Gastroesophageal sphincter (tissue), 4 donors: Measurements from ENCODE around the gene PNPLA7. TPM values are rescaled to one million over a fixed set of nuclear protein-coding genes. Genes with fewer than 3 reads are reported as not detected.
A peak's percentile ranks its signal among the peaks of the same experiment; 100 is the strongest.

Experiments used
- ATAC-seq: fragments of 150-250 bp; one replicate; pipeline ENCODE4 v1.9.1; 2016; ENCODE audit warnings: mild to moderate bottlenecking, moderate library complexity
- H3K27ac ChIP-seq, 4 donors: fragments of 200-600 bp; sonication (generic) in 3 of 4; 1 replicate in 3 of 4; 2 replicates in 1 of 4; pipeline ENCODE4 v1.5.1; 2016 to 2019
- H3K27me3 ChIP-seq: fragments of 200-600 bp; sonication (generic); one replicate; pipeline ENCODE4 v1.5.1; 2019
- H3K36me3 ChIP-seq, 2 donors: fragments of 200-600 bp; sonication (generic); one replicate each; pipeline ENCODE4 v1.5.1; 2019; ENCODE audit warnings: control low read depth in 1 of 2
- H3K4me1 ChIP-seq, 3 donors: fragments of 200-600 bp; sonication (generic); 1 replicate in 2 of 3; 2 replicates in 1 of 3; pipeline ENCODE4 v1.5.1; 2016 to 2019; ENCODE audit warnings: control low read depth in 2 of 3
- H3K4me3 ChIP-seq, 2 donors: fragments of 200-600 bp; sonication (generic); one replicate each; pipeline ENCODE4 v1.5.1; 2019; ENCODE audit warnings: mild to moderate bottlenecking in 1 of 2, moderate library complexity in 1 of 2
- H3K9me3 ChIP-seq, 3 donors: fragments of 200-600 bp; sonication (generic); one replicate each; pipeline ENCODE4 v1.5.1; 2017 to 2019; ENCODE audit warnings: control low read depth in 2 of 3
- EP300 ChIP-seq: sonication (generic); formaldehyde crosslinking; IDR thresholded peaks from one replicate; pipeline ENCODE4 v1.6.1; 2017; ENCODE audit warnings: antibody characterized with exemption, mild to moderate bottlenecking
- POLR2A ChIP-seq, 2 donors: fragments of 450-650 bp; IDR thresholded peaks; one replicate each; pipeline ENCODE4 v1.6.1; 2017; ENCODE audit warnings: antibody characterized with exemption in 2 of 2, mild to moderate bottlenecking in 2 of 2, moderate library complexity in 1 of 2
- POLR2AphosphoS5 ChIP-seq: sonication (generic); formaldehyde crosslinking; IDR thresholded peaks from one replicate; pipeline ENCODE4 v1.6.1; 2017; ENCODE audit warnings: antibody characterized with exemption
- WGBS, 2 donors: methylation state at CpG; one replicate each; pipeline ENCODE4 v1.1.5; 2018; ENCODE audit warnings: low coverage in 1 of 2; 5-methylcytosine and 5-hydroxymethylcytosine counted together
- total RNA-seq, 4 donors: library from RNA; depleted of rRNA; stranded (reverse); fragments of >200 nt; gene quantifications; one replicate each; pipeline ENCODE4 v1.1.0, GENCODE V29; 2016
- TF ChIP-seq, protein P1 (sequence below), 4 experiments: fragments of 200-600 bp in 2 of 4; fragments of 450-650 bp in 2 of 4; sonication (generic) in 1 of 4; IDR thresholded peaks; one replicate each; pipeline ENCODE4 v1.5.1; 2017 to 2019; ENCODE audit warnings: antibody characterized with exemption in 4 of 4, mild to moderate bottlenecking in 2 of 4, moderate library complexity in 2 of 4

Gene PNPLA7
- total RNA-seq, 4 donors from 2014 or later: 2.0 to 11.2 (median 6.6) TPM

DNA sequence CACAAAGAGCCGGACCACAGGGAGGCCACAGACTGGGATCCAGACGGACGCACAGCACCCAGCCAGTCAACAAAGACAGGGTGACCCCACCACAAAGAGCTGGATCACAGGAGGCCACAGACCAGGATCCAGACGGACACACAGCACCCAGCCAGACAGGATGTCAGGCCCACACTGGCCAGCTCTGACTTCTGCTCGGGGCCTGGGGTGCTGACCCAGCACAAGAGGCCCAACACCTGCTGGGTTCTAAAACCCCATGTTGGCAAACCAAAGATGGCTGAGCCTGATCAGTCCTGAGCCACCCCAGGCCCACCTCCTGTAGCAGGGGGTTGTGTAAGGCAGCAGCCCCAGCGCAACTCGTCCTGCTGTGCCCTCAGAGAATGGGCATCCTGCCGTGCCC lies 33.8 kb upstream of the PNPLA7 start:
- H3K27me3 ChIP-seq: no peaks in the 10 kb centered on the region
- H3K9me3 ChIP-seq: no peaks in the 10 kb centered on the region
- no peak overlapping the region for H3K4me3 ChIP-seq
- TF ChIP-seq POLR2AphosphoS5 (no peak), POLR2A (IDR thresholded peaks at IDR 0.05) (no peak), EP300 (no peak)
- TF ChIP-seq, protein P1, sequence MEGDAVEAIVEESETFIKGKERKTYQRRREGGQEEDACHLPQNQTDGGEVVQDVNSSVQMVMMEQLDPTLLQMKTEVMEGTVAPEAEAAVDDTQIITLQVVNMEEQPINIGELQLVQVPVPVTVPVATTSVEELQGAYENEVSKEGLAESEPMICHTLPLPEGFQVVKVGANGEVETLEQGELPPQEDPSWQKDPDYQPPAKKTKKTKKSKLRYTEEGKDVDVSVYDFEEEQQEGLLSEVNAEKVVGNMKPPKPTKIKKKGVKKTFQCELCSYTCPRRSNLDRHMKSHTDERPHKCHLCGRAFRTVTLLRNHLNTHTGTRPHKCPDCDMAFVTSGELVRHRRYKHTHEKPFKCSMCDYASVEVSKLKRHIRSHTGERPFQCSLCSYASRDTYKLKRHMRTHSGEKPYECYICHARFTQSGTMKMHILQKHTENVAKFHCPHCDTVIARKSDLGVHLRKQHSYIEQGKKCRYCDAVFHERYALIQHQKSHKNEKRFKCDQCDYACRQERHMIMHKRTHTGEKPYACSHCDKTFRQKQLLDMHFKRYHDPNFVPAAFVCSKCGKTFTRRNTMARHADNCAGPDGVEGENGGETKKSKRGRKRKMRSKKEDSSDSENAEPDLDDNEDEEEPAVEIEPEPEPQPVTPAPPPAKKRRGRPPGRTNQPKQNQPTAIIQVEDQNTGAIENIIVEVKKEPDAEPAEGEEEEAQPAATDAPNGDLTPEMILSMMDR (IDR thresholded peaks at IDR 0.05): no peak
- peaks cover 0 to 82% of the 10 kb centered on the region in 2 donors for H3K36me3 ChIP-seq
- WGBS, 2 donors: no CpG with 5 or more reads among the region's 8 CpGs
- ATAC-seq: no peak
- no peak overlapping the region for H3K27ac ChIP-seq
- peaks cover 0 to 31% (median 0%) of the 10 kb centered on the region in 3 donors for H3K4me1 ChIP-seq

DNA sequence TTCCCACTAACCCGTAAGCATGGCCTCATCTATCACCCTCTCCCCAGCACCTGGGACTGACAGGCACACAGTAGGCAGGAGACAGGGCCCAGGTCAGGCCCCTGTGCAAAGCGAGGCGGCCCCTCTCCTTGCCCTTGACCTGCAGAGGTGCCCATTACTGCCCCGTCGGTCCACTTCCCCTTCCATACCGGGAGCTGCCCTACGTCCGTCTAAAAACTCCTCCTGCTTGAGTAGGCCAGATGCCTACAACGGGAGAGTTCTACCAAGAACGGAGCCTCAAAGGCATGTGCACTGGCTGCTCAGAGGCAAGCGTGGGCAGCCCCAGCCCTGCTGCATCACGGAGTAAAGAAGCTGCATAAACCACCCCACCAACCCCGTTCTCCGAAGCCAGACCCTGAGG lies 33.1 kb upstream of the PNPLA7 start:
- Histone ChIP-seq H3K27me3 (no peaks in the 10 kb centered on the region), H3K27ac (no peak overlapping the region), H3K4me3 (no peak overlapping the region), H3K9me3 (no peaks in the 10 kb centered on the region), H3K36me3 (peaks cover 0 to 79% of the 10 kb centered on the region in 2 donors), H3K4me1 (peaks cover 0 to 26% (median 0%) of the 10 kb centered on the region in 3 donors)
- WGBS, 2 donors: 83% methylated on average over 6 of the region's 14 CpGs; no CpG with 5 or more reads in 1 of the 2 donors
- TF ChIP-seq, protein P1 (IDR thresholded peaks at IDR 0.05): no peak
- TF ChIP-seq POLR2A (IDR thresholded peaks at IDR 0.05) (no peak), POLR2AphosphoS5 (no peak), EP300 (no peak)
- no peak for ATAC-seq

GRCh38 chr9:137582286-137582860 lies 32.2 kb upstream of the PNPLA7 start:
- peaks cover 0 to 69% of the 10 kb centered on the region in 2 donors for H3K36me3 ChIP-seq
- H3K4me1 ChIP-seq: peaks cover 0 to 31% (median 8%) of the 10 kb centered on the region in 3 donors
- WGBS, 2 donors: 29 to 45% methylated on average over 4 to 5 of the region's 20 CpGs

DNA sequence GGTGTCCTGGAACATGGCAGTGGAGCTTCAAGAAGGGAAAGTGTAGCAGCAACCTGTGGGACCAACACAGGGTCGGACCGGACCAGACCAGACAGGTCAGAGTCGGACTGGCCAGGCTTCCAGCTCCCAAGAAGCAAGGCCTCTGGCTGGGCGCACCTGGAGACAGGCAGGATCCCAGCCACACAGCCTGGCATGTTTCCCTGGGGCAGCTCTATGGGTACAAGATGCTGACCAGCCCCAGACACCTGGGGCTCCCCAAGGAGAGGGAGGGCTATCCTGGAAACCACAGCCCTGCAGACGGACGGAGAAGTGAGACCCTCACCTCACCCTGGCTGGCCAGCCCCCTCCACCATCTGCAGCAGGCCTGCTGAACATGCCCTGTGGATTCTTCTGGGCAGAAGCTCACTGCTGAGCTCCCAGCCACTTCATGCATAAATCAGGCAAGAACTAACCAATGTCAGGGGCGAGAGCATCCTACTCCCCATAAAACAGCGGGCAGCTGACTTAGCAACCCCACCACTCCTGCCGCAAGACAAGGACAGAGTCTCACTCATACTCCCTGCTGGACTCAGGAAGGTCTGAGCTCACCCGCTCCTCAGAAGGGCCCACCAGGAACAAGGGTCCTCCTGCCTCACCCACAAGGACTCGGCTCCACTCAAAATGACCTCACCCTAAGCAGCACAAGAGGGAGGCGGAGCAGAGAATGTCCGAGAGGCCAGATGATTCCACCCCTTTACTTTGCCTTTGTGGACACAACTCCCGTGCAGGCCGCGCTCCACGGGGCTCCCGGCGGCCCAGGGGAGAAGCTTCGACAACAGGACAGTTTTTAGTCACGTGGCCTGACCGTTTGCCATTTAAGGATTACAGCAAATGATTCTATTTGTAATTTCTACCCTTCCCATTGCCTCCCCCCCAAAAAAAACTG lies 31.4 kb upstream of the PNPLA7 start:
- Histone ChIP-seq H3K4me3 (no peak overlapping the region), H3K4me1 (peaks cover 0 to 38% (median 11%) of the 10 kb centered on the region in 3 donors), H3K9me3 (no peaks in the 10 kb centered on the region), H3K27me3 (no peaks in the 10 kb centered on the region), H3K27ac (no peak overlapping the region), H3K36me3 (peaks cover 0 to 62% of the 10 kb centered on the region in 2 donors)
- 87 to 92% methylated on average over 3 to 7 of the region's 22 CpGs for WGBS, 2 donors
- no peak for TF ChIP-seq EP300
- TF ChIP-seq POLR2AphosphoS5: no peak
- TF ChIP-seq POLR2A (IDR thresholded peaks at IDR 0.05): no peak
- TF ChIP-seq, protein P1 (IDR thresholded peaks at IDR 0.05): no peak
- no peak for ATAC-seq

More at GRCh38 chr9:137582286-137582860, 32.2 kb upstream of the PNPLA7 start:
- TF ChIP-seq, protein P1 (IDR thresholded peaks at IDR 0.05): peak in 1 of 4 experiments; percentile 21
- TF ChIP-seq POLR2AphosphoS5 (no peak), POLR2A (IDR thresholded peaks at IDR 0.05) (no peak)
- no peak overlapping the region for H3K27ac ChIP-seq
- no peaks in the 10 kb centered on the region for H3K27me3 ChIP-seq
- H3K4me3 ChIP-seq: no peak overlapping the region
- no peaks in the 10 kb centered on the region for H3K9me3 ChIP-seq
- no peak for ATAC-seq
